Esophagus muscularis mucosa (tissue), 3 donors: ENCODE data around the gene IFT20.

Experiments
- POLR2A ChIP-seq: fragments of 450-650 bp; IDR thresholded peaks from one replicate; pipeline ENCODE4 v1.6.1; 2017; ENCODE audit warnings: antibody characterized with exemption, moderate library complexity, mild to moderate bottlenecking, low read depth
- POLR2AphosphoS5 ChIP-seq, 2 donors: sonication (generic); formaldehyde crosslinking; IDR thresholded peaks; one replicate each; pipeline ENCODE4 v1.6.1; 2017; ENCODE audit warnings: antibody characterized with exemption in 2 of 2
- TF ChIP-seq, protein P1 (sequence below), 3 experiments: fragments of 200-600 bp in 2 of 3; fragments of 450-650 bp in 1 of 3; sonication (generic) in 2 of 3; IDR thresholded peaks; one replicate each; pipeline ENCODE4 v1.5.1; 2017 to 2019; ENCODE audit warnings: antibody characterized with exemption in 3 of 3, mild to moderate bottlenecking in 2 of 3, moderate library complexity in 1 of 3

DNA sequence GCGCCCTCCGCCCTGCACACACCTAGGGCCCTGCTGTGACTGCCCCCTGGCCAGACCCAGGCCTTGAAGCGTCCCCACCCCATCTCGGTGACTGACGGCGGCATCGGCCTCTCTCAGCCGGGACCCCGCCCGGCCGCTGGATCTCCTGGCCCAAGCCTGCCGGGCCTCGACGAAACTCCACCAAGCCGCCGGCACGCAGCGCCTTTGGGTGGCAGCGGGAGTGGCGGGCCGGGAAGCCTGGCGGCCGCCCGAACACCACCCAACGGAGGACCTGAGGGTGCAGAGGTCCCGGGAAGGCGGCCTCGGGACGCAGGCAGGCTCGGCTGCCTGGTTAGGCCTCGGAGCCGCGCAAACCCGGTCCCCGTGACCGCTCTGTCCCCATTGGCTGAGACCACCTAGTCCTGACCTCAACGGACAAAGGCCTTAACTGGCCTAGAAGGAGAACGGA lies 28.3 kb downstream of the IFT20 start:
- TF ChIP-seq, protein P1, sequence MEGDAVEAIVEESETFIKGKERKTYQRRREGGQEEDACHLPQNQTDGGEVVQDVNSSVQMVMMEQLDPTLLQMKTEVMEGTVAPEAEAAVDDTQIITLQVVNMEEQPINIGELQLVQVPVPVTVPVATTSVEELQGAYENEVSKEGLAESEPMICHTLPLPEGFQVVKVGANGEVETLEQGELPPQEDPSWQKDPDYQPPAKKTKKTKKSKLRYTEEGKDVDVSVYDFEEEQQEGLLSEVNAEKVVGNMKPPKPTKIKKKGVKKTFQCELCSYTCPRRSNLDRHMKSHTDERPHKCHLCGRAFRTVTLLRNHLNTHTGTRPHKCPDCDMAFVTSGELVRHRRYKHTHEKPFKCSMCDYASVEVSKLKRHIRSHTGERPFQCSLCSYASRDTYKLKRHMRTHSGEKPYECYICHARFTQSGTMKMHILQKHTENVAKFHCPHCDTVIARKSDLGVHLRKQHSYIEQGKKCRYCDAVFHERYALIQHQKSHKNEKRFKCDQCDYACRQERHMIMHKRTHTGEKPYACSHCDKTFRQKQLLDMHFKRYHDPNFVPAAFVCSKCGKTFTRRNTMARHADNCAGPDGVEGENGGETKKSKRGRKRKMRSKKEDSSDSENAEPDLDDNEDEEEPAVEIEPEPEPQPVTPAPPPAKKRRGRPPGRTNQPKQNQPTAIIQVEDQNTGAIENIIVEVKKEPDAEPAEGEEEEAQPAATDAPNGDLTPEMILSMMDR (IDR thresholded peaks at IDR 0.05): no peak
- TF ChIP-seq POLR2A: no peak
- TF ChIP-seq POLR2AphosphoS5 (IDR thresholded peaks at IDR 0.05): no peak
